HG03460 (cell line): ENCODE measurements around the gene SRD5A1.
A peak's percentile ranks its signal among the peaks of the same experiment; 100 is the strongest.
"Not testable (repeated sequence)": the region's sequence is repeated elsewhere in the genome, so short reads cannot be mapped to it uniquely, and the experiment has no call there.

ENCODE experiments used
- ATAC-seq: cut with Tn5 transposase; IDR thresholded peaks from one replicate; pipeline ENCODE4 v1.9.1; 2021; ENCODE audit not compliant: unreplicated experiment

SRD5A1 gene

GRCh38 chr5:6642655-6643054 lies 9.4 kb downstream of the SRD5A1 start:
- no peak for ATAC-seq

GRCh38 chr5:6644794-6645241 lies 11.6 kb downstream of the SRD5A1 start:
- no peak for ATAC-seq

GRCh38 chr5:6645571-6646362 lies 12.5 kb downstream of the SRD5A1 start:
- not testable (repeated sequence) for ATAC-seq

GRCh38 chr5:6649186-6649585 lies 15.9 kb downstream of the SRD5A1 start:
- ATAC-seq = no peak

DNA sequence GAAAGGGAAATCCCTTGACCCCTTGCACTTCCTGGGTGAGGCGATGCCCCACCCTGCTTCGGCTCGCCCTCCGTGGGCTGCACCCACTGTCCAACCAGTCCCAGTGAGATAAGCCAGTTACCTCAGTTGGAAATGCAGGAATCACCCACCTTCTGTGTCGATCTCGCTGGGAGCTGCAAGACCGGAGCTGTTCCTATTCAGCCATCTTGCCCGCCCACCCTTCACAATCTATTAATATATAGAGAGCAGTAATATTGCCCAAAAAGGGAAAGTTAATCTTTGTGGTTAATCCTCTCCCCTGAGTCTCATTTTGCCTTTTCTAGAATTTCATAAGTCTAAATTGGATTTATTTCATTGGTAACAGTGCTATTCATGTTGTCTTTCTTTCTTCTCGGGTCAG lies 16.4 kb downstream of the SRD5A1 start:
- no peak for ATAC-seq

- peak; percentile 93 for ATAC-seq
These were observed 18.8 kb downstream of the SRD5A1 start for GRCh38 chr5:6652025-6652424.

DNA sequence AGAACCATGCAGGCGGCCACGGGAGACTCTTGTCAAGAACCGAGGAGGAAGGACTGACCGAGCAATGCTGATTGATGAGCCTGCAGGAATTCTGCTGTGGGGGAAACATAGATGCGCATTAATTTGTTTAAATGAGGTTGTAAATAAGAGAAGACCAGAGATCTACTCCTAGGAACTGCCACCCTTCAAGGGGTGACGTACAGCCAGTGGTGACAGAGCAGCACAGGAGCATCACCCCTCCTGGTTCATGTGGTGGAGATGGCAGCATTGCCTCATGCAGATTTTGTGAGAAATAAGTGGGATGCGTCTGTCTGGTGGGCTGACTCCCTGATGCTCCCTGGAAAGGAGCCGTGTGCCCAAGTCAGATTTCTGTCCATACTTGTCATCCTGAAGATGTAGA lies 22.2 kb downstream of the SRD5A1 start:
- ATAC-seq = no peak

- no peak for ATAC-seq
These were observed 23.4 kb downstream of the SRD5A1 start for GRCh38 chr5:6656680-6657079.

GRCh38 chr5:6659941-6660684 lies 26.9 kb downstream of the SRD5A1 start:
- peak; percentile 68 for ATAC-seq

- peak; percentile 45 for ATAC-seq
These were observed 27.4 kb downstream of the SRD5A1 start for GRCh38 chr5:6660688-6661087.

DNA sequence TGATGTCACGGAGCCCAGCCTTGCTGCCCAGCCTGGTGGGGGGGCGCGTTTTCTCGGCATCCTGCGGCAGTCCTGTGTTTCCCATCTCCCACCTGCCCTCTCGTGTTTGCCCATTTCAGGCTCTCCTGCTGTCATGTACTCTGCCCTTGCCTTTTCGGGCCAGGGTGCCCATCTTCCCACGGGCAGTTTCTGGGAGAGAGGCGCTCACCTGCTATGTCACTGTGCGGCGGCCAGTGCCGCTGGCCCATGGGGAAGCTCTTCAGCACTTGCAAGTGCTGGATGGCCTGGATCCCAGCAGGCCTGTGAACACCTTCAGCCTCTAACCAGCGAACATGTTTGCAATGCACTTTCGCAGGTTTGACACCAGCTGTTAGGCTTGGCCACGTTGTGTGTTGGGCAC lies 33.5 kb downstream of the SRD5A1 start:
- ATAC-seq = no peak

- ATAC-seq = no peak
These were observed 34.4 kb downstream of the SRD5A1 start for GRCh38 chr5:6667648-6668047.

DNA sequence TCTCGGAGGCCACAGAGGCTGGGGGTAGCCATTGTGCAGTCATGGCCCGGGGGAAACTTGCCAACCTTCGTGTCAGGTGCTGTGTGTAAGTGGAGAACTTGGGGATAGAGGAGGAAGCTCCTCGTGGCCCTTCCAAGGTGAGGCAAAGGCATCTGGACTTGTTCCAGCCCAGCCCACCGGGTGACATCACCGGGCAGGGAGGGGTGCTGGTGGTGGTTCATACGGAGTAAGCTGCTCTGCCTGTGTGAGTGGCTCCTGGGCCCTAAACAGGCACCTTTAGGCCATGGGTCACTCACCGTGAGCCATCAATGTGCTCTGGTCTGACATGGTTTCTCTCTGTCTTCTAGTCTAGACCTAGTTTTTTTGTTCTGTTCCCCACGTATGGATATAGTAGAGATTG lies 35.5 kb downstream of the SRD5A1 start:
- not testable (repeated sequence) for ATAC-seq

DNA sequence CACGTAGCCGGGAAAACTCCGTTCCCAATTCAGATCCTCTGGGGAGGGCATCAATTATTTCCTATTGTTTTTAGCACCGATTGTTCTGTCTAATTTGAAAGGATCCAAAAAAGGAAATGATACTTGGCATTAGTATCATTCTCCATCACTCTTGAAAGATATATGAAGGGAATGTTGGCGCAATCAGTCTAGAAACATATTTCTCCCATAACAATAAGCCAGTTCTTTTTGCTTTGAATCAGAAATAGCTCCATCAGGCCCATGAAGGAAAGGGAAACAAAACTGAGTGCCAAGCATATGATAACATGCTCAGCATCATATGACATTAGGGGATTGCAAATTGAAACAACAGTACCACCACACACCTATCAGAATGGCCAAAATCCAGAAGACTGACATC lies 39.8 kb downstream of the SRD5A1 start:
- ATAC-seq = no peak

- no peak for ATAC-seq
These were observed 40.7 kb downstream of the SRD5A1 start for GRCh38 chr5:6673963-6674362.

DNA sequence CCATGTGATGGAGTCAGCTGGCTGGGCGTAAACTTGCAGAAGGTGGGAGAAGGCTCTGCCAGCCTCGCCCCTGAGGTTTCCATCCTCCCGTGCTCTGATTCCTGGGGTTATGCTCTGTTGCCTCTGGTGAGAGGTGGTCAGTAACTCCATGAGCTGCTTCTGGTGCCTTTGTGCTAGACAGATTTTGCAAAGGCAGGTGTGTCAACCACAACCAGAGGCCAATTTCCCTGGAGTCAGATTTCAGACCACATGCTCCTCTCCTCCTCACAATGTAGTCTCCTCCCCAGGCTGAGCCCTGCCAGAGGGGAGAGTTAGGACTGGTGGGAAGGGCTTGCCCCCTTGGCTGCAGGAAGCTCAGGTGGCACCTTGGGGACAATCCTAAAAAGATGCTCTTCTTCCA lies 41.2 kb downstream of the SRD5A1 start:
- no peak for ATAC-seq

- ATAC-seq = no peak
These were observed 41.6 kb downstream of the SRD5A1 start for GRCh38 chr5:6674886-6675285.

- no peak for ATAC-seq
These were observed 42.7 kb downstream of the SRD5A1 start for GRCh38 chr5:6675784-6676491.

DNA sequence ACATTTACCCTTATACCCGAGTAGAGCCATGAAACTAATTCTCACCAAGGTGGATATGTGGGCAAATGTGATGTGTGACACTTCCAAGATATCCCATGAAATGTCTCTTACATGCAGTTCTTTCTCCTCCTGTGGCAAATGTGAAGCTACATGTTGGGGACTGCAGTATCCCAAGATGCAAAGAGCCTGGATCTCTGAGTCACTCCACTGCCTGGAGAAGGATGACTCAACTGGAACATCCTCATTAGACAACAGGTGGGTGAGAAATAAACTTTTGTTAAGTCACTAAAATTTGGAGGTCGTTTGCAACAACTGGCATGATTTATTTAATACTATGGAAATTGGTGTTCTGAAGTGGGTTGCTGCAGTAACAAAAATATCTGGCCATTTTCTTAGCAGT lies 43.5 kb downstream of the SRD5A1 start:
- no peak for ATAC-seq

GRCh38 chr5:6678385-6678784 lies 45.1 kb downstream of the SRD5A1 start:
- no peak for ATAC-seq

GRCh38 chr5:6680922-6681321 lies 47.7 kb downstream of the SRD5A1 start:
- ATAC-seq = no peak

- ATAC-seq = no peak
These were observed 48.4 kb downstream of the SRD5A1 start for GRCh38 chr5:6681682-6682081.
